HepG2 (cell line): ENCODE results near the gene ZNF132. TPM values are rescaled to one million over a fixed set of nuclear protein-coding genes. Genes with fewer than 3 reads are reported as not detected.

Experiments used
- AFF4 ChIP-seq: sonication (generic); formaldehyde crosslinking; IDR thresholded peaks from 2 replicates; pipeline ENCODE4 v1.4.0; 2020; ENCODE audit warnings: missing genetic modification reagents
- CBX5 ChIP-seq: sonication (generic); formaldehyde crosslinking; IDR thresholded peaks from 2 replicates; pipeline ENCODE4 v1.4.0; 2020; ENCODE audit warnings: missing genetic modification reagents, borderline replicate concordance
- ELF4 ChIP-seq: sonication (generic); formaldehyde crosslinking; IDR thresholded peaks from 2 replicates; pipeline ENCODE4 v1.5.0; 2020; ENCODE audit warnings: missing genetic modification reagents, mild to moderate bottlenecking, moderate library complexity, borderline replicate concordance
- HDAC1 ChIP-seq: sonication (generic); formaldehyde crosslinking; IDR thresholded peaks from 2 replicates; pipeline ENCODE4 v1.5.1; 2020; ENCODE audit warnings: mild to moderate bottlenecking, missing genetic modification reagents
- MAF1 ChIP-seq: sonication (generic); formaldehyde crosslinking; IDR thresholded peaks from 2 replicates; pipeline ENCODE4 v1.5.0; 2020; ENCODE audit warnings: missing genetic modification reagents, borderline replicate concordance
- MAZ ChIP-seq, 2 experiments: sonication (generic) in 1 of 2; formaldehyde crosslinking in 1 of 2; IDR thresholded peaks; 2 replicates each; pipeline versions ENCODE4 v1.5.0 to v1.6.1; 2012 to 2020; ENCODE audit warnings: low read depth in 2 of 2, mild to moderate bottlenecking in 2 of 2, borderline replicate concordance in 1 of 2, improper control_type of control experiment in 1 of 2, low read length in 1 of 2, missing genetic modification reagents in 1 of 2, moderate library complexity in 1 of 2
- MBNL3 ChIP-seq: fragments of 250-450 bp; sonication (Bioruptor Pico); conservative IDR thresholded peaks from 2 replicates; pipeline ENCODE4 v1.8.0; 2022; ENCODE audit warnings: mild to moderate bottlenecking, inconsistent platforms
- MXI1 ChIP-seq: IDR thresholded peaks from 3 replicates; pipeline ENCODE4 v1.6.1; 2012; ENCODE audit warnings: low read depth, low read length, inconsistent platforms, borderline replicate concordance
- NONO ChIP-seq, 2 experiments: fragments of 450-650 bp in 1 of 2; sonication (generic) in 1 of 2; formaldehyde crosslinking in 1 of 2; IDR thresholded peaks in 1 of 2; conservative IDR thresholded peaks in 1 of 2; 2 replicates each; pipeline versions ENCODE4 v1.6.1 to v1.8.0; 2017 to 2022; ENCODE audit warnings: mild to moderate bottlenecking in 1 of 2, missing genetic modification reagents in 1 of 2, moderate library complexity in 1 of 2
- NR2F1 ChIP-seq, 2 experiments: fragments of 450-650 bp in 1 of 2; formaldehyde crosslinking in 1 of 2; IDR thresholded peaks; 2 replicates each; pipeline versions ENCODE4 v1.5.0 to v1.6.1; 2016 to 2020; ENCODE audit warnings: mild to moderate bottlenecking in 1 of 2, missing compliant biosample characterization in 1 of 2, missing genetic modification reagents in 1 of 2, moderate library complexity in 1 of 2
- PTBP1 ChIP-seq: fragments of 200-400 bp; formaldehyde crosslinking; IDR thresholded peaks from 2 replicates; pipeline ENCODE4 v1.6.1; 2018; ENCODE audit warnings: low read length, low read depth; ENCODE audit not compliant: poor library complexity, severe bottlenecking
- SP1 ChIP-seq, 2 experiments: fragments of 450-650 bp in 1 of 2; sonication (generic) in 1 of 2; formaldehyde crosslinking in 1 of 2; IDR thresholded peaks; 2 replicates each; pipeline versions ENCODE4 v1.4.0 to v1.6.1; 2016 to 2020; ENCODE audit warnings: missing genetic modification reagents in 1 of 2
- STAG1 ChIP-seq: sonication (generic); formaldehyde crosslinking; IDR thresholded peaks from 2 replicates; pipeline ENCODE4 v1.4.0; 2020; ENCODE audit warnings: missing genetic modification reagents
- YEATS2 ChIP-seq: sonication (generic); formaldehyde crosslinking; IDR thresholded peaks from 2 replicates; pipeline ENCODE4 v1.4.0; 2020; ENCODE audit warnings: missing genetic modification reagents, borderline replicate concordance
- ZBTB38 ChIP-seq: sonication (generic); formaldehyde crosslinking; IDR thresholded peaks from 2 replicates; pipeline ENCODE4 v1.5.1; 2020; ENCODE audit warnings: mild to moderate bottlenecking, missing genetic modification reagents
- ZEB1 ChIP-seq: IDR thresholded peaks from 2 replicates; pipeline ENCODE4 v1.6.1; 2012; ENCODE audit warnings: mild to moderate bottlenecking, low read depth, inconsistent platforms; ENCODE audit not compliant: insufficient replicate concordance
- ZNF10 ChIP-seq: sonication (generic); formaldehyde crosslinking; IDR thresholded peaks from 2 replicates; pipeline ENCODE4 v1.4.0; 2020; ENCODE audit warnings: mild to moderate bottlenecking, low read depth, missing genetic modification reagents, borderline replicate concordance
- ZNF543 ChIP-seq: sonication (generic); formaldehyde crosslinking; IDR thresholded peaks from 2 replicates; pipeline ENCODE4 v1.4.0; 2020; ENCODE audit warnings: mild to moderate bottlenecking, missing genetic modification reagents
- ZNF644 ChIP-seq: IDR thresholded peaks from 2 replicates; pipeline ENCODE4 v1.6.1; 2016; ENCODE audit warnings: low read depth
- ZNF75D ChIP-seq: sonication (generic); formaldehyde crosslinking; IDR thresholded peaks from 2 replicates; pipeline ENCODE4 v1.8.1; 2023; ENCODE audit warnings: missing genetic modification reagents, mild to moderate bottlenecking, borderline replicate concordance
- ZSCAN30 ChIP-seq: sonication (generic); formaldehyde crosslinking; IDR thresholded peaks from 2 replicates; pipeline ENCODE4 v1.5.0; 2020; ENCODE audit warnings: mild to moderate bottlenecking, missing genetic modification reagents
- ZSCAN31 ChIP-seq: sonication (generic); formaldehyde crosslinking; IDR thresholded peaks from 2 replicates; pipeline ENCODE4 v1.5.0; 2020; ENCODE audit warnings: low read depth, mild to moderate bottlenecking, missing genetic modification reagents
- ZSCAN5A ChIP-seq: sonication (generic); formaldehyde crosslinking; IDR thresholded peaks from 2 replicates; pipeline ENCODE4 v1.8.0; 2022; ENCODE audit warnings: mild to moderate bottlenecking, missing genetic modification reagents, borderline replicate concordance
- polyA plus RNA-seq, 8 experiments: library from polyadenylated mRNA; depleted of rRNA in 3 of 8; stranded (reverse) in 7 of 8; unstranded in 1 of 8; fragments of >200 nt; fragmentation: Illumina TruSeq in 4 of 8; extraction: Trizol in 4 of 8; gene quantifications; 2 replicates each; pipeline versions ENCODE4 v1.2.1 to v1.2.3, GENCODE V29; 2011 to 2016; ENCODE audit warnings: low read depth in 4 of 8, missing spikeins in 1 of 8, mixed read lengths in 1 of 8; ENCODE audit not compliant: insufficient read depth in 1 of 8
- total RNA-seq, 5 experiments: library from RNA; depleted of rRNA; stranded (reverse); fragments of >200 nt; fragmentation: Illumina TruSeq; extraction: Trizol; gene quantifications; 2 replicates each; pipeline ENCODE4 v1.2.3, GENCODE V29; 2016; ENCODE audit warnings: low read depth in 1 of 5

The ZNF132 gene
- total and polyA plus RNA-seq, 2 of the 13 experiments (the other 11 are each of a cell fraction or from before 2014, with no cell fraction given), result not detected

DNA sequence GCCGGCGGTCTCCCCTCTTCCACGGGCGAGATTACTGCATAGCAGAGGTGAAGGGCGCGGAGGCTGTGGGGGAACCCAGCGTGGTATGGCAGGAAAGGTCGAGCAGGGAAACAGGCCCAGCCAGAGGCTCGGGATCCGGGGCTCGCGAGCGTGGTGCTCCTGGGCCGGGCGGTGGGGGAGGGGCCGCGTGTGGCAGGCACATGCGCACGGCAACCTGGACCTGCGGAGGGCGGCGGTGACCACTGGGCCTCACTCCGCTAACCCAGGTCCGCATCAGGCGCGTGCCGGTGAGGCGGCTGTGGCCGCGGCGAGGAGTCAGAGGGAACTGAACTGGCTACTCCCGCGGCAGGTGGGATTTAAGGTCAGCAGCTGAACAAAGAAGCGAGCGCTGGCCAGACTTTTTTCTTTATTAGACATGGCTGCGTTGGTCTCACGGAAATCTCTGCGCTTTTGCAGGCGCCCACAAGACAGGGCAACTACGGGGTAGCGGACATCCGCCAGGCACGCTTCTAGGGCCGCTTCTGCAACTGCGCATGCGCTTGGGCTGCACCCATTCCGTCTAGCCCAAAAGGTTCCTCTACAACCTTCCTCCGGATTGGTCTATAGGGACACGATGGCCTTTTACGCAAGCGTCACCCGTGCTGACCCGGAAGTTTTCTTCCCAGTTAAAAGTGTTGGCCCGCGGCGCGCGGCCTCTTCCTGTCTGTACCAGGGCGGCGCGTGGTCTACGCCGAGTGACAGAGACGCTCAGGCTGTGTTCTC is 53.2 kb downstream of the ZNF132 start, which contains the start of gene RPS5 (continued):
- TF ChIP-seq AFF4 (CRISPR knock-in tag) (no peak; the same call in 1 of the 2 replicates), CBX5 (CRISPR knock-in tag) (0 out of 2 replicates have a peak, but pooled peaks have one; percentile 62), NR2F1 (CRISPR knock-in tag; IDR thresholded peaks at IDR 0.05) (0 out of 4 replicates have a peak, but pooled peaks of 1 of the 2 experiments have one; percentile 6), ZNF543 (CRISPR knock-in tag) (peak; percentile 76), ZEB1 (peak; percentile 67), STAG1 (no peak), MBNL3 (CRISPR knock-in tag) (no peak), ZSCAN30 (CRISPR knock-in tag) (no peak), ZSCAN5A (no peak; the same call in 1 of the 2 replicates), ZNF644 (CRISPR knock-in tag) (no peak), NONO (IDR thresholded peaks at IDR 0.05) (no peak), NONO (CRISPR knock-in tag; conservative IDR thresholded peaks at IDR 0.05) (peak; percentile 81), ZSCAN31 (CRISPR knock-in tag) (peak; percentile 53; the same call in 1 of the 2 replicates), ZBTB38 (peak; percentile 83), ZNF10 (CRISPR knock-in tag) (no peak), ZNF75D (CRISPR knock-in tag) (no peak), MAF1 (0 out of 2 replicates have a peak, but pooled peaks have one; percentile 65), HDAC1 (CRISPR knock-in tag) (peak; percentile 52), MXI1 (peak; percentile 96; the same call in 2 of the 3 replicates), ELF4 (CRISPR knock-in tag) (0 out of 2 replicates have a peak, but pooled peaks have one; percentile 86), SP1 (IDR thresholded peaks at IDR 0.05) (no peak), SP1 (CRISPR knock-in tag; IDR thresholded peaks at IDR 0.05) (no peak), PTBP1 (no peak), MAZ (IDR thresholded peaks at IDR 0.05; ENCODE audit: borderline replicate concordance, low read depth, low read length) (peak; percentile 26; the same call in 1 of the 2 replicates), MAZ (CRISPR knock-in tag; IDR thresholded peaks at IDR 0.05; ENCODE audit: low read depth) (peak; percentile 37), YEATS2 (CRISPR knock-in tag) (peak; percentile 95)
